HG03469 (cell line): ENCODE results near the gene SNAPC4.
"Not testable (repeated sequence)": the region's sequence is repeated elsewhere in the genome, so short reads cannot be mapped to it uniquely, and the experiment has no call there.

ENCODE experiments used
- ATAC-seq: cut with Tn5 transposase; IDR thresholded peaks from one replicate; pipeline ENCODE4 v1.9.1; 2021; ENCODE audit warnings: mild to moderate bottlenecking, moderate library complexity, moderate number of reproducible peaks; ENCODE audit not compliant: unreplicated experiment

The SNAPC4 gene

GRCh38 chr9:136359774-136360718 is 39.9 kb downstream of the SNAPC4 start:
- ATAC-seq: no peak

DNA sequence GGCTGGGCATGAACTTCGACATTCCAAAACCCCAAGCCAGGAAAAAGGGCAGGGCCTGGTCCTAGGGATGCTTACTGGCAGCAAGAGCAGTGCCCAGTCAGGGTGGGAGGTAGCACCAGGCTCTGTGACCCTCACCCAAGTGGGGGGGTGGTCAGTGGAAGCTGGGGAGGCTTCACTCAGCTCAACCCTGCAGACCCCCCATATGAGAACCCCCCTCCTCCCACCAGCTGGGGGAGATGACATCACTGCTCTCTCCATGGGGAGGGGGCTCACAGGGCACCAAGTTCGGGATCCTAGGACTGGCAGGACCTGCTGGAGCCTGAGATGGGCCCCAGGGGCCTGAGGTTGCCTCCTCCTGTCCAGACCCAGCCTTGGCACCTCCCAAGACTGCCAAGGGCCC is 41.1 kb downstream of the SNAPC4 start:
- no peak for ATAC-seq

- ATAC-seq: no peak
These were observed 42.0 kb downstream of the SNAPC4 start for GRCh38 chr9:136358016-136358415.

DNA sequence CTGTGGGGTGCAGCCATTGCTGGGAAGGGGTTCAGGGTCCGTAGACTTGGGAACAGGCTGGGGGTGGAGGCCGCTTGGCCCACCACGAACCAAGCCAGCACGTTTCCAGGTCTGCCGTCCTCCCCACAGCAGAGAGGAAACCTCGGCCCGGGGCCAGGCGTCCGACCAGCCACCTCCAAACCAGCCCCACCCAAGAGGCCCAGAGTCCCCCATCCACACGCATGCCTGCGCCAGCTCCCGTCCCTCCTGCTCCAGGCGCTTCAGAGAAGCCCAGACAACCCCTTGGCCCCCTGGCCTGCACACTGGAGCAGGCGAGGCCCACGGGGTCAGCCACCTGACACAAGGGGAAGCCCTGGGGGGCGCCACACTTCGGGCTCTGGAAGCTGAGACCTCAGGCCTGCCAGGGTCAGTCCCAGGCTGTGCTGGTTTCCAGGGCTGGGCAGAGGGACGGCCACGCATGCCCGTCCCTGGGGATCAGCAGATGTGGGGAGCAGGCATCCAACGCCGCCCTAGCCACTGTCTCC is 42.7 kb downstream of the SNAPC4 start:
- ATAC-seq: no peak

DNA sequence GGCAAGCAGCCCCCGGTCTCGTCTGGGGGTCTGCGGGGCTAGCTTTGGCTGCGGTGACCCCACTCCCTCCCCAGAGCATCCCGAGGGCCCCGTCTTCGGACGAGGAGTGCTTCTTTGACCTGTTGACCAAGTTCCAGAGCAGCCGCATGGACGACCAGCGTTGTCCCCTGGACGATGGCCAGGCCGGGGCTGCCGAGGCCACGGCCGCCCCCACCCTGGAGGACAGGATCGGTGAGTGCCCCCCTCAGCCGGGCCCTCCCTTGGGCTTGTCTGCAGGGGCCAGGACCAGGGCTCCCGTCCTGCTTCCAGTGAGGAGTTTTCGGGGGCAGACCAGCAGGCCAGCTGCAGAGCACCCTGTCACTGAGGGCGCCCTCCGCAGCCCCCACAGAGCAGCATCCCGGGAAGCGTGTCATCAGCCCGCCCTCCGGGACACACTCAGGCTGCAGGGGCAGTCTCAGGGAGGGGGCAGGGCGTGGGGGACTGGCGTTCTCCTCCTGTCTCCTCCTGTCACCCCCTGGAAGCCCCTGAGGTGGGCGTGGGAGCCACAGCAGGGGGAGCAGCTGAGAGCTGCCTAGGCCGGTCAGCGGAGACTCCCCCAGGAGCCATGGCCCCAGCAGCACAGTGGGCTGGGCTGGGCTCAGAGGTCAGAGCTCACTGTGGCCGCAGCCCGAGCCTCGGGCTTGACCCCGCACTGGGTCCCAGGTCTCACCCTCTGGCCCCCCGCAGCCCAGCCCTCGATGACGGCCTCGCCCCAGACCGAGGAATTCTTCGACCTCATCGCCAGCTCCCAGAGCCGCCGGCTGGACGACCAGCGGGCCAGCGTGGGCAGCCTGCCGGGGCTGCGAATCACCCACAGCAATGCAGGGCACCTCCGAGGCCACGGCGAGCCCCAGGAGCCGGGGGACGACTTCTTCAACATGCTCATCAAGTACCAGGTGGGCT is 44.1 kb downstream of the SNAPC4 start:
- no peak for ATAC-seq

- ATAC-seq: no peak
These were observed 45.3 kb downstream of the SNAPC4 start for GRCh38 chr9:136354592-136355085.

- no peak for ATAC-seq
These were observed 46.0 kb downstream of the SNAPC4 start for GRCh38 chr9:136353757-136354488.

DNA sequence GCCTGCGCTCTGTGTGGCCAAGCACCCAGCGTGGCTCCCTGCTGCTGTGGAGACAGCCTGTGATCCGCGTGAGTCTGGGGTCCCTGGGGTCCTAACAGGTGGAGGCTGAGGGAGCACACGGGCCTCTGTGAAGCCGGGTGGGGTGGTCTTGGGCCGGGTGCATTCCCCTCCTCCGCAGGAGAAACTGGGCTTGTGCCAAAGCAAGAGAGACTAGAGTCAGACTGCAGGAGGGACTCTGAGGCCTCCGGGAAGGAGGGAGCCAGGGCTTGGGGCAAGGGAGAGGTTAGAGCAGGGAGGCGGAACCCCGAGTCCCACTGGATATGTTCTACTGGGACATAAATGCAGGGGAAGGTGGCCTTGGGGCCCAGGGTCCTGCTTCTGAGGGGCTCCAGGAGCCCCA is 46.9 kb downstream of the SNAPC4 start:
- no peak for ATAC-seq

DNA sequence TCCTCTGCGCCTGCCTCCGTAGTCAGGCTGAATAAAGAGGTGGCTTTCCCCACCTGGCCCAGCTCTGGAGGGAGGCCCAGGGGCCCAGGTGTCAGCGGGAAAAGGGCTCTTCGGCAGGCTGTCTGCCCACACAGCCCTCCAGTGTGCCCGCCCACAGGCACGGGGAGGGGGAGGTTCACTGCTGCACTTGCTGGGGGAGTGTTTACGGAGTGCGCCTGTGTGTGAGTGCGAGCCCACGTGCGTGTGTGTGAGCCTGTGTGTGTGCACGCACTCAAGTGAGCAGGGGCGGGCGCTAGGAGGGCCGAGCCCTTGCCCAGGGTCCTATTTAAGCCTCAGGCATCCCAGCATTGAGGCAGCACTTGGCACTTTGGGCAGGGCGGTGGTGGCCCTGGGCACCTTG is 47.3 kb downstream of the SNAPC4 start:
- ATAC-seq: no peak

DNA sequence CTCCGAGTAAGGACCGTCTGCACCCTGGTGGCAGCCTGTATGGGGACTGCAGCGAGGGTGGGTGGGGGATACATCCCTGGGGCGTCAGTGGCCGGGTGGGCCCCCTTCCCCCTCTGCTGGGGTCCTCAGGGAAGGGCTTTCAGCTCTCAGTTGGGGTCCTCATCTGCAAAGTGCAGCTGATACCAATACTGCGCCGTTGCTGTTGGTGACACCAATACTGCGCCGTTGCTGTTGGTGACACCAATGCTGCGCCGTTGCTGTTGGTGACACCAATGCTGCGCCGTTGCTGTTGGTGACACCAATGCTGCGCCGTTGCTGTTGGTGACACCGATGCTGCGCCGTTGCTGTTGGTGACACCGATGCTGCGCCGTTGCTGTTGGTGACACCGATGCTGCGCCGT is 48.1 kb downstream of the SNAPC4 start:
- not testable (repeated sequence) for ATAC-seq

DNA sequence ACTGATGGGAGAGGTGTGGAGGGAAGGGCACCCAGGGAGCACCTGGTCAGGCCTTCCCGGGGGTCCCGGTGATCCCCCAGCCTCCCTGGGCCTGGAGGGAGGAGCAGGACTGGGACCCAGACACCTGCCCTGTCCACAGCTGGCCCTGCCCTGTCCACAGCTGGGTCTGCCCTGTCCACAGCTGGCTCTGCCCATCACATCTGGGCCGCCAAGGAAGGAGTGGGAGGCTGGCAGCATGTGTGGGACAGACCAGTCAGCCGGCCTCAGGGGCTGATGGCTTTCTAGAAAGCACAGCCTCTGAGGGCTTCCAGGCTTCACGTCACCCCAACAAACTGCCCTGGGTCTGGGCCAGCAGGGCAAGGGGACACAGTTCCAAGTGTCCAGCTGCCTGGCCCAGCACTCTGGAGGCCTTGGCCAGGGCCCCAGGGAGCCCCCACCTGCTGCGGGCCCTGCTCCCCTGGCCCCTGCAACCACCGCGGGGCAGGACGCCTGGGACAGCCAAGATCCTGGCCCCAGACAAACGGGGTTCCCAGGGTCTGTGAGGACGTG is 48.6 kb downstream of the SNAPC4 start:
- ATAC-seq: no peak
